Omental fat pad (tissue), 4 donors: ENCODE measurements around the gene FAR2. TPM values are rescaled to one million over a fixed set of nuclear protein-coding genes. Genes with fewer than 3 reads are reported as not detected.

Source experiments
- ATAC-seq: fragments of 150-250 bp; one replicate; pipeline ENCODE4 v1.9.1; 2016; ENCODE audit warnings: mild to moderate bottlenecking, moderate library complexity; ENCODE audit not compliant: low FRiP score
- DNase-seq: peaks from one replicate; pipeline ENCODE4 v3.0.0-alpha.2; 2019; ENCODE audit warnings: low spot score
- total RNA-seq, 4 donors: library from RNA; depleted of rRNA; stranded (reverse); fragments of >200 nt; gene quantifications; one replicate each; pipeline ENCODE4 v1.1.0, GENCODE V29; 2016
- TF ChIP-seq, protein P1 (sequence below), 3 donors: fragments of 450-650 bp; IDR thresholded peaks; one replicate each; pipeline ENCODE4 v1.5.1; 2016 to 2017; ENCODE audit warnings: antibody characterized with exemption in 3 of 3, mild to moderate bottlenecking in 3 of 3, moderate library complexity in 2 of 3

Gene FAR2
- total RNA-seq, 4 donors from 2014 or later: 4.5 to 25.4 (median 18.7) TPM

DNA sequence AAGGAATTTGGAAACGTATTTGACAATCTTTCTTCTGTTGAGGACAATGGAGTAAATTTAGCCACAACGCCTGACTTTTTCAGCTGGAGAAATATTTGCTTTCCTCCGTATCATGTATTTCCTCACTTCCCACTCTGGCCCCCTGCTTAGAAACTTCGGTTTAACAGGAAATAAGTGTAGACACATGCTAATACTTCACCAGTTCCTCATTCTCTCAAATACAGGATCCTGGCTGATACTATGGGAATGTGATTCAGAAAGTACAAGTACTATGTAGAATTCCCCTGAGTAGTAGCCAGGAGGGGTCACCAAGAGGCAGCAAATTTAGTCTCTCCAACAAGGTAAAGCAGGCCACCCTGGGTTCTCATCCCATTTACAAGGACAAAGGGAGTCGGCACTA, 58.0 kb downstream of the FAR2 start:
- no peak for ATAC-seq
- TF ChIP-seq, protein P1, sequence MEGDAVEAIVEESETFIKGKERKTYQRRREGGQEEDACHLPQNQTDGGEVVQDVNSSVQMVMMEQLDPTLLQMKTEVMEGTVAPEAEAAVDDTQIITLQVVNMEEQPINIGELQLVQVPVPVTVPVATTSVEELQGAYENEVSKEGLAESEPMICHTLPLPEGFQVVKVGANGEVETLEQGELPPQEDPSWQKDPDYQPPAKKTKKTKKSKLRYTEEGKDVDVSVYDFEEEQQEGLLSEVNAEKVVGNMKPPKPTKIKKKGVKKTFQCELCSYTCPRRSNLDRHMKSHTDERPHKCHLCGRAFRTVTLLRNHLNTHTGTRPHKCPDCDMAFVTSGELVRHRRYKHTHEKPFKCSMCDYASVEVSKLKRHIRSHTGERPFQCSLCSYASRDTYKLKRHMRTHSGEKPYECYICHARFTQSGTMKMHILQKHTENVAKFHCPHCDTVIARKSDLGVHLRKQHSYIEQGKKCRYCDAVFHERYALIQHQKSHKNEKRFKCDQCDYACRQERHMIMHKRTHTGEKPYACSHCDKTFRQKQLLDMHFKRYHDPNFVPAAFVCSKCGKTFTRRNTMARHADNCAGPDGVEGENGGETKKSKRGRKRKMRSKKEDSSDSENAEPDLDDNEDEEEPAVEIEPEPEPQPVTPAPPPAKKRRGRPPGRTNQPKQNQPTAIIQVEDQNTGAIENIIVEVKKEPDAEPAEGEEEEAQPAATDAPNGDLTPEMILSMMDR (IDR thresholded peaks at IDR 0.05): no peak
- no peak for DNase-seq

DNA sequence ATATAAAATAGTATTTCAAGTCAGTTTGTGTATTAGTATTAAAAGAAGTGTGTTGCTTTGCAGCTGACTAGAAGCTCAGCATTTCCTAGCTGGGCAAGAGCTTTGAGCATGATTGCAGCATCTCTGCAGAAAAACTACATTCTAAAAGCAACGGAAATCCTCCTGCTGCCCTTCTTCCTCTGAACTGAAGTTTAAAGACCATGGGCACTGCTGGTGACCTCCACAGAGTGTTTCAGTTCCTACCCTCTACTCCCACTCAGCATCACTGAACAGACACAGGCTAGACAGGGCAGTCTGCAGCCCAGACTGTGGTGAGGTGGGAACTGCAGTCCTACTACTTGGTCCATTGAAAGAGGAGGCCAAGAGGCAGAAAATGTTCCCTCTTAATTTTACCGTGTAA, 59.0 kb downstream of the FAR2 start:
- ATAC-seq: no peak
- no peak for DNase-seq
- TF ChIP-seq, protein P1 (IDR thresholded peaks at IDR 0.05): no peak

DNA sequence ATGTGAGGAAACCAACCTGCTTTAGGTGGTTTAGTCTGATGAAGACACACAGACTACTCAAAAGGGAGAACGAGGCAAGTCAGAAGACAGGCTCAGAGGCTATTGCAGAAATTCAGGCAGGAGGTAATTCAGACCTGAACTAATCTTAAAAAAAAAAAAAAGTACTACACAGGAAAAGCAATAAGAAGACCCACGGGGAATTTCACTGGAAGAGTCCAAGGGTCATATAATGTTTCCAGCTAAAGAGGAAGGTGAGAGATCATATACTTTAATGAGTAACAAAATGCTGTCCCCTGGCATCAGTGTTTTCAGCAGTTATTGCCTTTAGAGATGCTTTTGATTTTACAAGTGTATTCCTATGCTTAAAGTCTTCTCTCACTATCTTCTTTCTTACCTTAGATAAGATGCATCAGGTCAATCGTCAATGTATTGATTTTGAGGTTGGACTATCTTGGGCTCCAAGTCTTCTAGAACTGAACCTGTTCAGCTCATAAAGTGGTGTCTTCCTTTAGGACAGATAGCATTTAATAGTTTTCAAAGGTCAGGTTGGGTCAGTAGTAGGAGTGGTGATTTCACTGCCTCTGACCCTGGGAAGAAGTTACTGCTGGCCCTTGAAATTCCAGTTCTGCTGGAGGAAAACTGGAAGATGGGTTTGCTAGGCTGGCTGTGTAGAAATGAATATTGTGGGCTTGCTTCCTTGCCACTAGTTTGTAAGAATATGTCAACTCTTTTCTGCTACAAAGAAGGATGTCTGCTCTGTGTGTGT, 60.0 kb downstream of the FAR2 start:
- no peak for ATAC-seq
- DNase-seq: no peak
- TF ChIP-seq, protein P1 (IDR thresholded peaks at IDR 0.05): no peak

DNA sequence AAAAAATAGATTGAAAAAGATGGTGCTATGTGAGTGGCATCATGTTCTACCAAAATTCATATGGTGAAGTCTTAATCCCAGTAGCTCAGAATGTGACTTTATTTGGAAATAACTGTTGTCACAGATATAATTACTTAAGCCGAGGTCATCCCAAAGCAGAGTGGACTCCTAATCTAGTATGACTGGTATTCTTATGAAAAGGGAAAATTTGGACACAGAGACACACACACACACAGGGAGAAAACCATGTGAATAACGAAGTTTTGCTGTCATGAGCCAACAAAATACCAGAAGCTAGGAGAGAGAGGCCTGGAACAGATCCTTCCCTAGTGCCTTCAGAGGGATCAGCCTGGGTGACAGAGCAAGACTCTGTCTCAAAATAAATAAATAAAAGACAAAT, 62.6 kb downstream of the FAR2 start:
- TF ChIP-seq, protein P1 (IDR thresholded peaks at IDR 0.05): no peak
- ATAC-seq (no peak), DNase-seq (no peak)

DNA sequence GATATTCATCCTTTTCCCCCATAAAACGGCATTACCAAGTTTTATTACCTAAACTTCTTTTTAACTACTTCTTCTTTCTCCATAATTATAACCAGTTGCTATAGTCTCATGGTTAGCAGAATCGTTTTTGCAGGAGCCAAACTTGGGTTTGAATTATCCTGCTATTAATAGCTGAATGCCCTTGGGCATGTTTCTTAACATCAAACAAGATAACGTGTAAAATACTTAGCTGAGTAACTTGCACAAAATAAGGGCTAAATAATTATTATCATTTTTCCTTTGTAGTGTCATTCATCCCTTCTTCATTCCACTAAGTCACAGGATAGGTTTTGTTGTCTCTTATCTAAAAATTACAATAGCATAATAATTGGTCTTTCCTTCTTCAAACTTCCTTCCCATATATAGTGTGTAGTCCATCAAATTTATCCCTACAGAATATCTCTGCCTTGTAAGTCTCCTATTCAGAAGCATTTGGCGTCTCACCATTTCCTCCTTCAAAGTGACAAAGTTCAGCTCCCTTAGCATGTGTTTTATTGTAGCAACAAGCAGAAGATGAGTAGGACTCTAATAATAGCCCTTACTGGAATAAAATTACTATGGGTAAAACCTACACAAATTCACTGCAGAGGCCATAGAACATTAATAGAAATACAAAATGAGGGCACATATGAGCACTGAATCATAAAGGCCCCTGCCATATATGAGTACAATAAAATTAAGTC, 63.8 kb downstream of the FAR2 start:
- DNase-seq (no peak), ATAC-seq (no peak)
- TF ChIP-seq, protein P1 (IDR thresholded peaks at IDR 0.05): no peak

DNA sequence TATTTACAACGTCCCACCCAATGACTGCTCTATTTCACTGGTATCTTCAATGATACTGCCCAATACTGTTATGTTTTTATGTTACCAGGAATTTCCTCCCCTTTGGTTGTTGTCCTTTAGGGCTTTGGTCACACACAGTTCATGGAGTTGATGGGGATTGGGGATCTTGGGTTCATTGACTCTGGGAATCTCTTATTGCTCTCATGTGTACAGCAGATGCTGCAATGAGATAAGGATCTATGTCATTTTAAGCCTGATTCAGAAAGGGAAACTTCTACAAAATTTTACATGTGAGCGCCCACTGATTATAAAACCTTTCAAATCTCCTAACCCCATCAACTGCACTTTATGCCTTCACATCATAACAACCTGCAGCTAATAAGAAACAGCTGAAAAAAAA, 67.2 kb downstream of the FAR2 start:
- TF ChIP-seq, protein P1 (IDR thresholded peaks at IDR 0.05): no peak
- DNase-seq (no peak), ATAC-seq (no peak)
